H9 (cell line): ENCODE measurements around the gene LYRM7. TPM values are rescaled to one million over a fixed set of nuclear protein-coding genes. Genes with fewer than 3 reads are reported as not detected.

Experiments
- DNase-seq: peaks from one replicate; pipeline ENCODE4 v3.0.0-alpha.2; 2017
- H2AFZ ChIP-seq: one replicate; pipeline ENCODE4 v1.6.1; 2013; ENCODE audit warnings: mild to moderate bottlenecking, low read length, control low read depth, moderate library complexity
- H2AK5ac ChIP-seq: 2 replicates; pipeline ENCODE4 v1.6.1; 2013; ENCODE audit warnings: low read length, control low read depth, mixed read lengths; ENCODE audit not compliant: insufficient read length
- H2BK120ac ChIP-seq: one replicate; pipeline ENCODE4 v1.6.1; 2013; ENCODE audit warnings: low read depth, mild to moderate bottlenecking, low read length, control low read depth, inconsistent platforms; ENCODE audit not compliant: poor library complexity, severe bottlenecking
- H2BK12ac ChIP-seq: 2 replicates; pipeline ENCODE4 v1.6.1; 2013; ENCODE audit warnings: low read length, control low read depth, mixed read lengths, low read depth; ENCODE audit not compliant: insufficient read length
- H2BK15ac ChIP-seq: 2 replicates; pipeline ENCODE4 v1.6.1; 2013; ENCODE audit warnings: low read depth, low read length, control low read depth
- H2BK20ac ChIP-seq: one replicate; pipeline ENCODE4 v1.6.1; 2013; ENCODE audit warnings: low read depth, mild to moderate bottlenecking, low read length, control low read depth, inconsistent platforms; ENCODE audit not compliant: poor library complexity, severe bottlenecking
- H2BK5ac ChIP-seq: 2 replicates; pipeline ENCODE4 v1.6.1; 2013; ENCODE audit warnings: low read length, control low read depth, mixed read lengths; ENCODE audit not compliant: insufficient read length
- H3K14ac ChIP-seq: 2 replicates; pipeline ENCODE4 v1.6.1; 2013; ENCODE audit warnings: low read length, control low read depth; ENCODE audit not compliant: insufficient read depth
- H3K18ac ChIP-seq: 2 replicates; pipeline ENCODE4 v1.6.1; 2013; ENCODE audit warnings: low read depth, mild to moderate bottlenecking, mixed read lengths, low read length, control low read depth; ENCODE audit not compliant: insufficient read length
- H3K23ac ChIP-seq: 2 replicates; pipeline ENCODE4 v1.6.1; 2013; ENCODE audit warnings: low read length, control low read depth, mixed read lengths, low read depth; ENCODE audit not compliant: insufficient read length
- H3K23me2 ChIP-seq: 2 replicates; pipeline ENCODE4 v1.6.1; 2013; ENCODE audit warnings: low read depth, mild to moderate bottlenecking, mixed read lengths, low read length, control low read depth; ENCODE audit not compliant: insufficient read length, poor library complexity, severe bottlenecking
- H3K27ac ChIP-seq: 2 replicates; pipeline ENCODE4 v1.5.1; 2013; ENCODE audit warnings: low read length, control low read depth, mixed read lengths, low read depth; ENCODE audit not compliant: insufficient read length
- H3K27me3 ChIP-seq: 2 replicates; pipeline ENCODE4 v1.6.1; 2013; ENCODE audit warnings: low read length, control low read depth, inconsistent platforms; ENCODE audit not compliant: insufficient read depth
- H3K4ac ChIP-seq: 2 replicates; pipeline ENCODE4 v1.6.1; 2013; ENCODE audit warnings: low read depth, mild to moderate bottlenecking, control low read depth, inconsistent platforms, low read length, moderate library complexity
- H3K4me1 ChIP-seq: 2 replicates; pipeline ENCODE4 v1.6.1; 2013; ENCODE audit warnings: low read length, control low read depth, inconsistent platforms; ENCODE audit not compliant: insufficient read depth
- H3K4me2 ChIP-seq: 2 replicates; pipeline ENCODE4 v1.6.1; 2013; ENCODE audit warnings: low read length, control low read depth, mixed read lengths; ENCODE audit not compliant: insufficient read length, insufficient read depth
- H3K56ac ChIP-seq: 2 replicates; pipeline ENCODE4 v1.6.1; 2013; ENCODE audit warnings: low read depth, mild to moderate bottlenecking, mixed read lengths, low read length, control low read depth; ENCODE audit not compliant: insufficient read length
- H3K79me1 ChIP-seq: 2 replicates; pipeline ENCODE4 v1.6.1; 2013; ENCODE audit warnings: low read depth, mild to moderate bottlenecking, moderate library complexity, low read length, control low read depth, inconsistent platforms; ENCODE audit not compliant: insufficient read depth, poor library complexity, severe bottlenecking
- H3K79me2 ChIP-seq: 2 replicates; pipeline ENCODE4 v1.6.1; 2013; ENCODE audit warnings: low read length, control low read depth, inconsistent platforms; ENCODE audit not compliant: insufficient read depth
- H3K9ac ChIP-seq: 2 replicates; pipeline ENCODE4 v1.6.1; 2013; ENCODE audit warnings: low read length, control low read depth, mixed read lengths; ENCODE audit not compliant: insufficient read length; ENCODE audit errors: extremely low read depth
- H3K9me3 ChIP-seq: one replicate; pipeline ENCODE4 v1.6.1; 2013; ENCODE audit warnings: low read depth, low read length, inconsistent platforms; ENCODE audit not compliant: control insufficient read depth
- H3T11ph ChIP-seq: one replicate; pipeline ENCODE4 v1.6.1; 2013; ENCODE audit warnings: mild to moderate bottlenecking, low read length, control low read depth, inconsistent platforms
- H4K20me1 ChIP-seq: one replicate; pipeline ENCODE4 v1.6.1; 2013; ENCODE audit not compliant: control insufficient read depth, insufficient read length, insufficient read depth
- H4K5ac ChIP-seq: 2 replicates; pipeline ENCODE4 v1.6.1; 2013; ENCODE audit warnings: low read depth, mild to moderate bottlenecking, mixed read lengths, low read length, control low read depth; ENCODE audit not compliant: insufficient read length
- H4K8ac ChIP-seq: replicated peaks from 2 replicates; pipeline ENCODE4 v1.6.1; 2013; ENCODE audit warnings: low read length, control low read depth, mixed read lengths, low read depth; ENCODE audit not compliant: insufficient read length
- H4K91ac ChIP-seq: 2 replicates; pipeline ENCODE4 v1.6.1; 2013; ENCODE audit warnings: low read depth, mild to moderate bottlenecking, moderate library complexity, mixed read lengths, low read length, control low read depth; ENCODE audit not compliant: insufficient read length
- H3K27ac Mint-ChIP-seq, 3 experiments: 2 replicates in 2 of 3; 3 replicates in 1 of 3; pipeline ENCODE4 v1.8.0; 2020 to 2021; ENCODE audit warnings: mixed read lengths in 3 of 3, mild to moderate bottlenecking in 1 of 3, moderate library complexity in 1 of 3
- H3K27me3 Mint-ChIP-seq: 2 replicates; pipeline ENCODE4 v1.8.0; 2021; ENCODE audit warnings: low read depth, mild to moderate bottlenecking, moderate library complexity, mixed read lengths
- H3K36me3 Mint-ChIP-seq, 3 experiments: 2 replicates in 2 of 3; 3 replicates in 1 of 3; pipeline ENCODE4 v1.8.0; 2020 to 2021; ENCODE audit warnings: low read depth in 3 of 3, mixed read lengths in 3 of 3; ENCODE audit not compliant: insufficient read depth in 1 of 3
- H3K4me1 Mint-ChIP-seq, 2 experiments: 2 replicates each; pipeline ENCODE4 v1.8.0; 2020; ENCODE audit warnings: mixed read lengths in 2 of 2
- H3K4me3 Mint-ChIP-seq, 2 experiments: 2 replicates in 1 of 2; 3 replicates in 1 of 2; pipeline ENCODE4 v1.8.0; 2020 to 2021; ENCODE audit warnings: mild to moderate bottlenecking in 2 of 2, mixed read lengths in 2 of 2, moderate library complexity in 1 of 2
- H3K9me3 Mint-ChIP-seq, 2 experiments: 2 replicates in 1 of 2; 3 replicates in 1 of 2; pipeline ENCODE4 v1.8.0; 2020; ENCODE audit warnings: mild to moderate bottlenecking in 2 of 2, mixed read lengths in 2 of 2, moderate library complexity in 1 of 2
- WGBS: extraction: QIAGEN DNeasy Blood & Tissue Kit; methylation state at CpG from one replicate; pipeline ENCODE4 v1.1.7; 2013; ENCODE audit warnings: missing lambda C conversion rate, low lambda C conversion rate, mixed read lengths; ENCODE audit not compliant: insufficient read length; ENCODE audit errors: extremely low coverage; 5-methylcytosine and 5-hydroxymethylcytosine counted together
- total RNA-seq: library from RNA; stranded (reverse); gene quantifications from 2 replicates; pipeline ENCODE4 v1.2.1, GENCODE V29; 2021
- TF ChIP-seq, protein P1 (sequence below): fragments of 200-600 bp; sonication (generic); conservative IDR thresholded peaks from 3 replicates; pipeline ENCODE4 v1.8.0; 2021; ENCODE audit warnings: antibody characterized with exemption, mild to moderate bottlenecking

Gene LYRM7
- total RNA-seq, 1 experiment from 2014 or later, result 7.0 TPM

DNA sequence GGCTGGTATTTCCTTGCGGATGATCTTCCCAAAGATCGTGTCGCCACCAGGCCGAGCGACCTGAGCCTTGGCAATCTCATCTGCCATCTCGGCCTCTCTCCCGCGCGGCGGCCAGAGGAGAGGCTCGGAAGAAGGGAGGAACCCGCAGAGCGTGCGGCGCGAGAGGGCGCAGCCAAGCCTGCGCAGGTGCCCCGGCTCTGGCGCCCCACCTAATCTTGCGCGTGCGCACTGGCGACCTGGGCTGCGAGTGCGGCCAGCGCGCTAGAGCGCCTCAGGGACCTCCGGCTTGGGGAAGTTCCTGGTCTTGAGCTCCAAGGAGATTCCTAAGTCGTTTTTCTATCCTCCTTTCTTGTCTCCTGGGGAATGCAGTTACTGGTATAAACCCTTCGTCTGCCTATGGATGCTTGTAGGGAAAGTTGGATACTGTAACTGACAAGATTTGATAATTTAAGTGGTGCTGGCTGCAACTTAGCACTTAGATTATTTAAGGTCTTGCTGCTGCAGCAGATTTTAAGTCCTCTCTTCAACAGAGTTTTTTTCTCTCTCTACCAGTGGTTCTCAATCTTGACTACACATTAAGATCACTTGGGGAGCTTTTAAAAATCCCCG is 5.5 kb upstream of the LYRM7 start, which contains the start of gene HINT1:
TSS of gene HINT1 (minus strand) at position 138 of the 609 bp plus-strand sequence. CDS start at position 87, 51 bp downstream.
- no peak within 1 kb of the TSS for H2AFZ ChIP-seq
- peak within 1 kb of the TSS; percentile 92 for H3K9ac ChIP-seq
- no peak within 1 kb of the TSS for H2BK15ac ChIP-seq
- H3K56ac ChIP-seq, result no peak within 1 kb of the TSS
- H3K18ac ChIP-seq, result peak within 1 kb of the TSS; percentile 22
- H3K4me2 ChIP-seq, result peak within 1 kb of the TSS; percentile 22
- H4K91ac ChIP-seq, result no peak within 1 kb of the TSS
- no CpG with 5 or more reads among the region's 33 CpGs for WGBS
- H3K79me1 ChIP-seq, result no peaks in the 10 kb centered on the region
- H2BK12ac ChIP-seq, result no peak within 1 kb of the TSS
- H4K5ac ChIP-seq, result no peak within 1 kb of the TSS
- H2AK5ac ChIP-seq, result no peak within 1 kb of the TSS
- peak within 1 kb of the TSS; percentile 97 to 98 for H3K4me3 Mint-ChIP-seq
- no peak within 1 kb of the TSS for H2BK120ac ChIP-seq
- no peak within 1 kb of the TSS for H3K4ac ChIP-seq
- H3K36me3 Mint-ChIP-seq, result peaks cover 27 to 32% (median 32%) of the 10 kb centered on the region in 3 experiments
- H3K27ac ChIP-seq, result no peak within 1 kb of the TSS
- H2BK5ac ChIP-seq, result no peak within 1 kb of the TSS
- no peaks in the 10 kb centered on the region; the same call in 1 of the 2 replicates for H3K79me2 ChIP-seq
- H3K23ac ChIP-seq, result no peak within 1 kb of the TSS
- no peak within 1 kb of the TSS for H4K8ac ChIP-seq
- H3K27me3 Mint-ChIP-seq, result peaks cover 2% of the 10 kb centered on the region; the same call in 1 of the 2 replicates
- peak within 1 kb of the TSS; percentile 97 to 98 (median 98) for H3K27ac Mint-ChIP-seq
- H3K4me1 ChIP-seq, result no peaks in the 10 kb centered on the region
- H3K27me3 ChIP-seq, result no peaks in the 10 kb centered on the region
- peak; percentile 94 for DNase-seq
- no peaks in the 10 kb centered on the region for H3K23me2 ChIP-seq
- TF ChIP-seq, protein P1, sequence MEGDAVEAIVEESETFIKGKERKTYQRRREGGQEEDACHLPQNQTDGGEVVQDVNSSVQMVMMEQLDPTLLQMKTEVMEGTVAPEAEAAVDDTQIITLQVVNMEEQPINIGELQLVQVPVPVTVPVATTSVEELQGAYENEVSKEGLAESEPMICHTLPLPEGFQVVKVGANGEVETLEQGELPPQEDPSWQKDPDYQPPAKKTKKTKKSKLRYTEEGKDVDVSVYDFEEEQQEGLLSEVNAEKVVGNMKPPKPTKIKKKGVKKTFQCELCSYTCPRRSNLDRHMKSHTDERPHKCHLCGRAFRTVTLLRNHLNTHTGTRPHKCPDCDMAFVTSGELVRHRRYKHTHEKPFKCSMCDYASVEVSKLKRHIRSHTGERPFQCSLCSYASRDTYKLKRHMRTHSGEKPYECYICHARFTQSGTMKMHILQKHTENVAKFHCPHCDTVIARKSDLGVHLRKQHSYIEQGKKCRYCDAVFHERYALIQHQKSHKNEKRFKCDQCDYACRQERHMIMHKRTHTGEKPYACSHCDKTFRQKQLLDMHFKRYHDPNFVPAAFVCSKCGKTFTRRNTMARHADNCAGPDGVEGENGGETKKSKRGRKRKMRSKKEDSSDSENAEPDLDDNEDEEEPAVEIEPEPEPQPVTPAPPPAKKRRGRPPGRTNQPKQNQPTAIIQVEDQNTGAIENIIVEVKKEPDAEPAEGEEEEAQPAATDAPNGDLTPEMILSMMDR, result no peak
- no peaks in the 10 kb centered on the region for H3K9me3 Mint-ChIP-seq
- H2BK20ac ChIP-seq, result no peak within 1 kb of the TSS
- peak within 1 kb of the TSS; percentile 83 for H3K14ac ChIP-seq
- no peaks in the 10 kb centered on the region for H3K9me3 ChIP-seq
- H3T11ph ChIP-seq, result no peak within 1 kb of the TSS
- H3K4me1 Mint-ChIP-seq, result peaks cover 20 to 26% of the 10 kb centered on the region in 2 experiments
- H4K20me1 ChIP-seq, result no peaks in the 10 kb centered on the region
